CD4-positive, alpha-beta T cell treated with Interleukin-15 for 4 hours (primary cell): ENCODE data around the gene ZSCAN29.

Experiments
- DNase-seq: peaks from one replicate; pipeline ENCODE4 v3.0.0-alpha.2; 2020; ENCODE audit warnings: low spot score

Gene ZSCAN29

DNA sequence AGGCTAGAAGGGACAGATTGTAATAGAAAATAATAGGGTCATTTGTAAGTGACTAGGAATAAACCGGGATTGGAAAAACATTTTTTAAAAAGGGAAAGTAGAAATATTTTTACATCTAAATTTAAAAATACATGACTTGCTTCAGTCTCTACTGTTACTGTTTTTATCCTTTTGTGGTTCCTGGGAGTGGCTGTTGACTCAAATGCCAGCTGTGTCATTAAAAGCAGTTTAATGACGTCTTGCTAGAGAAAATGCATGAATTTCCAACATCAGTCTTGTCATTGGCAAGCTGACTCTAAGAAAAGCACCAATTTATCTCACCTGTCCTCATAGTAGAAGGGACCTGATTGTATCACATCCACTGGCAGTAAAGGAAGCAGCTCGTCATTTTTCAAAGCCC, 23.7 kb downstream of the ZSCAN29 start:
- DNase-seq = no peak

DNA sequence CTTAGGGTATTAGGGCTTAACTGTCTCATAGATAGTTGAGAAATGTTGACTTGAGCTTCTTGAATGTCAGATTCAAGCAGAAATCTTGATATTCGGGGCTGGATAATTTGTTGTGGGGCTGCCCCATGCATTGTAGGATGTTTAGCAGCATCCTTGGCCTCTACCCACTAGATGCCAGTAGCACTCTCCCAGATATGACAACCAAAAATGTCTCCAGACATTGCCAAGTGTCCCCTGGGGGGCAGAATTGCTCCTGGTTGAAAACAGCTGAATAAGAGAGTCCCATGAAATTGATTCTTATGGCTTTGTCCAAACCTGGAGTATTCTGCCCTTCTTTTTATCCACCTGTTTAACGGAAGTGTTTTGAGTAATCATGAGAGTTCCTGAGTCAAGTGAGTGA, 24.5 kb downstream of the ZSCAN29 start:
- no peak for DNase-seq

DNA sequence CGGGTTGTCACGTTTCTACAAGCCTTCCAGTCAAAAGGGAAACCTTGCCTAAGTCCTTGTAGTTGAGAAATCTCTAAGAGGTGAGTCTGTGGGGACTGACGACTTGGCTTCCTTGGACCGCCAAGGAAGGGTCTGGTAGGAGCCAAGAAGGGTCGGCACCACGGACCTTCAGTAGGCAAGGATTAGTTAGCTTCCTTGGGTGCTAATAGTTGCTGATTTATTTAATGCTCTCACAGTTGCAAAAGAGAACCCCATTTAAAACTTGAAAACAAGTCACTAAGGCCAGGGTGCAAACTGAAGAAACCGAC, 40.1 kb downstream of the ZSCAN29 start:
- no peak for DNase-seq

DNA sequence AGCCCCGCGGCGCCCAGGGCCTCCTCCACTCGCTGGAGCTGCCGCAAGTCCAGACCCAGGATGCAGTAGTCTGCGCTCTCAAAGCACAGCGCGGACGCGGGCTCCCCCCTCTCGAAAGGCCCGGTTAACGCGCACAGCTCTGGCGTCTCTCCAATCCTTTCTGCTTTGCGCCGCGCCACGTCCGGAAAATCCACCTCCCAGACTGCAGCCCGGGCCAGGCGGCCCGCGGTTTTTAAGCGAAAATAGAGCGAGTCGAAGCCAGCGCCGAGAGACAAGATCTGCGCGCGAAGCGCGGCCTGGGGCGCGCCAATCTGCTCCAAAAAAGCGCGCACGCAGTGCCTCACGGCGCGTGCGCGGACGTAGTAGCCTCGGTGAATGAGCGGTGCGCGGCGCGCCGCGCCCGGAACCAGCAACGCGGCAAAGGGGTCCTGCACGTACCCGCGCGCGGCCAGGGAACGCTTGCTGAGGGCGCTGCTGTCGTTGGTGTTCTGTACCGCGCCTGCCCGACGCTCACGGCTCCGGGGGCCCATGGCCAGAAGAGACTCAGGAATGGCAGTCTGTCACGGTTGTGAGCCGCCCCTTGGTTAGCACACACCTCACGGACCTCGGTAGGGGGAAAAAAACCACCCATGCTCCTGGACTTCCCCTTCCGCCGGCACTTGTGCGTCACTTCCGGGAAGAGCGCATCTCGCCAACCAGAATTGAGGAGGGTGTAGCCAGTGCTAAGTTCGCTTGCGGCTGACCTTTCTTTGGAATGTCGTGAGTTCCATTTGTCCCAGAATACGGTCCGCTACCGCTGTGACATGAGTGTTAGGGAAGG, 40.7 kb downstream of the ZSCAN29 start, which contains the start of gene LCMT2:
Gene LCMT2, minus strand, starts transcription at position 614 of the 820 bp plus-strand sequence. Its CDS starts 84 bp downstream, at position 530.
- peak; percentile 91 for DNase-seq

DNA sequence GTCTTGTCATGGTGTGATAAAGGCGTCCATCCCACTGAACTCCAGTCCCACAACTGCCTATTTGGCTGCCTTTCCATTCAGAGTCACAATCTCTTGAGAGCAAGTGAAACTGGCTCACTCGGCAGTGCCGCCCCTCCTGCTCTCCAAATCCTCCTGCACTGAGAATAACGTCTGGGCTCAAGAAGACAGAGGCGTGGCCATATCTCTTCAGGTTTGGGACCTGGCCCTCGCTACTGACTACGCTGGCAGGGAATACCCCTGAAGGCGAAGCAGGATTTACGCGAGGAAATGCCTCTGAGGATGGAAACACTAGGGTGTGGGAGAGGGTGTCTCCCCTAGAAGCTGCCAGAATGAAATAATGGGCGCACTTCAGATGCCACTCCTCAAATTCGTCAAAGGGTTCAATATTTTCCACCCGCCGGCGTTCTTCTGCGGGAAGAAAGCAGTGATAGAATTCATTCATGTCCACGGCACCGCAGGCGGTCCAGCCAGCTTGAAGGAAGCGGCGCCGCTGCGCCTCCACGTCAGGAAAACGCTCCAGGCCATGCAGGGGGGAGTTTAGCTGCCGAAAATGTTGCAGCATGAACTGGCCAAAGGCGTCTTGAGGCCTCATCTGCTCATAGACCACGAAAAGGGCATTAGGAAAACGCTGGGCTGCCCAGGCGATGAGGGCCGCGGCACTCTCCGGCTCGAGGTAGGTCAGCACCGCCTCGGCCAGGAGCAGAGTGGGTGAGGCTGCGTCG, 41.5 kb downstream of the ZSCAN29 start:
- no peak for DNase-seq

DNA sequence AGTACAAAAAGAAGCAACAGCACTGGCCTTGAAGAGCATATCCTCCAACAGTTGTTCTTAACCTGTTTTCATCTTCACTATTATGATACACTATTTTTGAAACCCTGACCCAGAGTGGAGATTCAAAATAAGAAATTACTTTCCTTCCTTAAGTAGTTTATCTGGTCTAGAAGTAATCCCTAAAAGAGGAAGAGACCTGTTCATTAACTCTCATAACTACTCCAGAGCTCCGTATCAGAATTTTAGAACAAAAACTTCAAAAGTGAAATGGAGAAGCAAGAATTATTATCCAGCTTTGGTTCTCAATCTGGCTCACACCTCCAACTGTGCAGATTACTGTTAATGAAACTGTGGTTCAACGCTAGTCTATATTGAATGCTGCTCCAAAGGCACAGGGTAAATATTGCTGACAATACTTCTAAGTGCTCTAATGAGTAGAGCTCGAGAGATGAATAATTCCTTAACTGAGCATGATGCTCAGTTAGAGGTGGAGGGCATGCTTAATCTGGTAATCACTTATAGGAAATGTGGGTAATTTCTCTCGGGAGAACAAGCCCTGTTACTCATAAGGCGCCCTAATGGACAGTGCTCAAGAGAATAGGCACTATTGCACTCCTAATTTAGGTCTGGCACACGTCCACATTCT, 45.7 kb downstream of the ZSCAN29 start:
- DNase-seq = no peak

DNA sequence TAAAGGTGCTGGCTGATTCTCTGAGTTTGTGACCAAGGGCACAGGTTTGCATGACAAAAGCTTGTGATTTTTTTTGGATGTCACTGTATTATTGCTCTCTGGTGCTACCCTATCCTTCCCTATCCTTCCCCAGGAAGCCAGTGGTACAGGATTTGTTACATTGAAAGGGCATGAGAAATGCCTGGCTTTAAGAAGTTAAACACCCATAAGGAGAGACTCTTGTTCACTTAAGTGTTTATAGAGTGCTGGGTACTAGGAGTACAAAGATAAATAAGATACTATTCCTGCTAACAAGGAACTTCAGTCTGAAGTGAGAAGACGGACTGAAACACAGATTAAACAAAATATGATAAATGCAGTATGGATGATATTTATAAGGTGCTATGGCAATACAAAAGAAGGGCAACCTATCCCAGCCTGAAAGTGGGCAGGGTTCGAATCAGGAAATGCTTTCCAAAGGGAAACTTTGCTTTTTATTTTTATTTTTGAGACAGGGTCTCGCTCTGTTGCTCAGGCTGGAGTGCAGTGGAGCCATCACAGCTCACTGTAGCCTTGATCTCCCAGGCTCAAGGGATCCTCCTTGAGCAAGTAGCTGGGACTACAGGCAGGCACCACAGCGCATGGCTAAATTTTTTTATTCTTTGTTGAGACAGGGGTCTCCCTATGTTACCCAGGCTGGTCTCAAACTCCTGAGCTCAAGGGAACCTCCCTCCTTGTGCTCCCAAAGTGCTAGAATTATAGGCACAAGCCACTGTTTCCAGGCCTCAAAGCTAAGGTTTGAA, 51.7 kb downstream of the ZSCAN29 start:
- DNase-seq = no peak

DNA sequence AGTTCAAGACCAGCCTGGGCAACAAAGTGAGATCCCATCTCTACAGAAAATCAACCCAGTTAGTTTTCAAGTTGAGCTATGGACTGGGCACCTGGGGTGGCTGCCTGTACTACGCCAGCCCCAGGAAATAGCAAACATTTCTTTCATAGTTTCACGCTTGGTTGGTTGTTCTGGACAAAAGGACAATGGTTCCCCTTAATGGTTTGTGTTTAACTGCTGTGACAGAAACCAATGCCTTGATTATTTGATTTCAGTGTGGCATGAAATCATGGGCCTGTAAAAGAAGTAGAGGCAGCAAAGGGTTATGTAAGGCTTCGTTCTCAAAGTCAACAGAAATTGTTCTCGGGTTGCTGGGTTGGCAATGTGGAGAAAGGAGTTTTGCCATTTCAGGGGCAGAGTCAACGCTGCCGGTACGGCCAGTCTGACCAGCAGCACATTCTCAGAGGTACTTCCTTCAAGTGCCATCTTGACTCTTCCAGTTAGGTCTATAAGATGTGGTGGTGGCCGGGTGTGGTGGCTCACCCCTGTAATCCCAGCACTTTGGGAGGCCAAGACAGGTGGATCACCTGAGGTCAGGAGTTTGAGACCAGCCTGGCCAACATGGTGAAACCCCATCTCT, 53.2 kb downstream of the ZSCAN29 start:
- DNase-seq = no peak

DNA sequence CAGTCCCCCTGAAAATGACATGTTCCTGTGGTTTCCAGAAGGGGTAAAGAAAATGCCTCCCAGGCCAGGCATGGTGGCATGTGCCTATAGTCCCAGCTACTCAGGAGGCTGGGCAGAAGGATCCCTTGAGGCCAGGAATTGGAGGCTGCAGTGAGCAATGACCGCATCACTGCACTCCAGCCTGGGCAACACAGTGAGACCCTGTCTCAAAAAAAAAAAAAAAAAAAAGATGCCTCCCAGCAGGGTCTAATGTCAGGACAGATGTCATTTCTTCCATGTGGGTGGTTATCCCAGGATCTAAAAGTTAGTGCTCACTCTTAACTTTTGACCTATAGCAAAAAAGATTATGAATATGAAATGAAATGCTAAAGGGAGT, 53.9 kb downstream of the ZSCAN29 start:
- DNase-seq = no peak

DNA sequence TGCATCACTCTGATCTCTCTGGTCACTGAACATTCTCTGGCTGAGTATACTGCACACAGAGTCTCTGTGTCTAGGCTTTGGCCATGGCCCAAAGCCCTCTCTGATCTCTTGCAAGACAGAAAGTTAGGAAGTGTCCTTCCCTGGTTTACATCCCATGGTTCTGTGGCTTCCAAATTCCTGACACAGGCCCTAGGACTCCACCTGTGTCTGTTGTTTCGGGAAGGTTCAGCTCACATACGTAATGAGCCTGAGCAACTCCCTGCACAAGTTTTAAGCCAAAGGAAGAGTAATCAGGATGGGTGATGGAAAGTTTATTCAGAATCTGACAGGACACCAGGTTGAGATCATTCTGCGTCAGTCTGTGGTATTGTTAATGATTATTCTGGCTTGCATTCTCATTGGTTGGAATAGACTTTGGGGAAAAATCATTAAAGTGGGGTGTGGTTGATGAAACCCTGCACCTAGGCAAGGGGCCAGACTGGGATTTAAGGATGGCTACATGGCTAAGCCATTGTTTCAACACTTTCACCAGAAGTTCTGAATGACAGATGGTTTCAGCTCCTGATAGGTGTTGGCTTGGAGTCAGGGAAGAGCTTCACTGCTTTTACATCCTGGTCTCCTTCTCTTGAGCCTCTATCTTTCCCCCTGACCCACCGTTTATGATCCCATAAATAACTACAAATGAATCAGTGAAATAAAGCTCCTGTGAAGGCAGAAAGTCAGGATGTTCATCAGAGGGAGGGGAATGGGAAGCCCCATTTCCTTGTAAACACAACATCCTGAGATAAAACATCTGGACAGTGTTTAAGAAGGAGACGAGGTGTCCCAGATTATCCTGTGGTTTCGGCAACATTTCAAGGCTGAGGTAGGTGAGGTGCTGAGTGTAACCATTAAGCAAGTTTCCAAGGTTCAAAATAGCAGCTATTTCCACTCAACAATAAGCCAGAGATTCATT, 54.5 kb downstream of the ZSCAN29 start:
- DNase-seq = no peak

DNA sequence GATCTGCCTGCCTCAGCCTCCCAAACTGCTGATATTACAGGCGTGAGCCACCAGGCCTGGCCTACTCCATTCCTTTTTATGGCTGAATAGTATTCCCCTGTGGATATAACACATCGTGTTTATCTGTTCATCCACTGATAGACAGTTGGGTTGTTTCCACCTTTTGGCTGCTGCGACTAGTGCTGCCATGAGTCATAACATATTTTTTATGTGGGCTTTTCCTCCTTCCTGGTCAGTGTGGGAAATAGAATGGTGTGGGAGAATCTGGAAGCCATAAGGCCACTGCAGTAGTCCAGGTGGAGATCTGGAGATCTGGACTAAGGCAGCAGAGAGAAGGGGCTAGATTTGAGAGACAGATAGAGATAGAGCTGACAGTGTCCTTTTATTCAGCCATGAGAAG, 56.7 kb downstream of the ZSCAN29 start:
- no peak for DNase-seq

DNA sequence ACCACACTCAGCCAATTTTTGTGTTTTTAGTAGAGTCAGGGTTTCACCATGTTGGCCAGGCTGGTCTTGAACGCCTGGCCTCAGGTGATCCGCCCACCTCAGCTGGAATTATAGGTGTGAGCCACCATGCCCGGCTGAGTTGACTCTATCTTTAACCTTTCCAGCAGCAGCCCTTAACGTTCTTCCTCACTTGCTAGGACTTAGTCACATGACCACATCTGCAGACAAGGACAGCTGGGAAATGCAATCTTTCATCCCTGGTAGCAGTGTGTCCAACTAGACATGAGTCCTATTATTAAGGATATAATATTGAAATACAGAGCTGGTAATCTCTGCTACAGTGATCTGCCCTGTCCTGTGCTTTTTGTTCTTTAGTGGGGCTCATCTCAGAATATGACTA, 58.5 kb downstream of the ZSCAN29 start:
- no peak for DNase-seq
